WERI-Rb-1 (cell line): ENCODE measurements around the gene LRRC70.

Experiments
- DNase-seq: peaks from one replicate; pipeline ENCODE4 v3.0.0-alpha.2; 2020
- H3K27ac ChIP-seq: fragments of 250-450 bp; sonication (Bioruptor Pico); 2 replicates; pipeline ENCODE4 v1.5.1; 2020; ENCODE audit warnings: mild to moderate bottlenecking, moderate library complexity
- H3K27me3 ChIP-seq: fragments of 250-450 bp; sonication (Bioruptor Pico); 2 replicates; pipeline ENCODE4 v1.5.1; 2021; ENCODE audit warnings: mild to moderate bottlenecking, low read depth, moderate library complexity; ENCODE audit not compliant: insufficient read depth, severe bottlenecking
- H3K36me3 ChIP-seq: fragments of 250-450 bp; sonication (Bioruptor Pico); 2 replicates; pipeline ENCODE4 v1.5.1; 2020; ENCODE audit warnings: mild to moderate bottlenecking, moderate library complexity
- H3K4me3 ChIP-seq: 2 replicates; pipeline ENCODE4 v1.5.1; 2011; ENCODE audit warnings: low read depth, mild to moderate bottlenecking, control low read depth, low read length
- H3K9me3 ChIP-seq: fragments of 250-450 bp; sonication (Bioruptor Pico); 2 replicates; pipeline ENCODE4 v1.5.1; 2021; ENCODE audit warnings: mild to moderate bottlenecking, moderate library complexity; ENCODE audit not compliant: severe bottlenecking
- TF ChIP-seq, protein P1 (sequence below): IDR thresholded peaks from 2 replicates; pipeline ENCODE4 v1.5.1; 2011; ENCODE audit warnings: low read depth, mild to moderate bottlenecking, control low read depth, inconsistent platforms, low read length

LRRC70 gene

DNA sequence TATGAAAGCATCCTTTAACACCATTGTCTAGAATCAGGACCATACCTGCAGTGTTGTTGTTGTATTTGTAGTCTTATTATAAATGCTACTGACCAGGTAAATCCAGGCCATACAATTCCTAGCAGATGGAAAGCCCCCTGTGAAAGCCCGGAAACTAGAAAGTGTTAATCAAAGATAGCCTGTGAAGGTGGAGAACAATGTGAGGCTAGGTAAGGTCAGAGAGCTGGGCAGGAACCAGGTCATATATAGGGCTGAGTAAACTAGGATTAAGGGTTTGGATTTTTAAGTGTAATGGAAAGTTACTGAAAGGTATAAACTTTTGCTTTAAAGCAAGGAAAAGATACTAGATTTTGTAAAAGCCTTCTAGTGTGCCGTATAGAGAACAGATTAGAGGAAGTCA is 6.7 kb downstream of the LRRC70 start:
- Histone ChIP-seq H3K27me3 (no peaks in the 10 kb centered on the region), H3K9me3 (no peaks in the 10 kb centered on the region), H3K36me3 (no peaks in the 10 kb centered on the region), H3K4me3 (no peak overlapping the region), H3K27ac (no peak overlapping the region)
- TF ChIP-seq, protein P1, sequence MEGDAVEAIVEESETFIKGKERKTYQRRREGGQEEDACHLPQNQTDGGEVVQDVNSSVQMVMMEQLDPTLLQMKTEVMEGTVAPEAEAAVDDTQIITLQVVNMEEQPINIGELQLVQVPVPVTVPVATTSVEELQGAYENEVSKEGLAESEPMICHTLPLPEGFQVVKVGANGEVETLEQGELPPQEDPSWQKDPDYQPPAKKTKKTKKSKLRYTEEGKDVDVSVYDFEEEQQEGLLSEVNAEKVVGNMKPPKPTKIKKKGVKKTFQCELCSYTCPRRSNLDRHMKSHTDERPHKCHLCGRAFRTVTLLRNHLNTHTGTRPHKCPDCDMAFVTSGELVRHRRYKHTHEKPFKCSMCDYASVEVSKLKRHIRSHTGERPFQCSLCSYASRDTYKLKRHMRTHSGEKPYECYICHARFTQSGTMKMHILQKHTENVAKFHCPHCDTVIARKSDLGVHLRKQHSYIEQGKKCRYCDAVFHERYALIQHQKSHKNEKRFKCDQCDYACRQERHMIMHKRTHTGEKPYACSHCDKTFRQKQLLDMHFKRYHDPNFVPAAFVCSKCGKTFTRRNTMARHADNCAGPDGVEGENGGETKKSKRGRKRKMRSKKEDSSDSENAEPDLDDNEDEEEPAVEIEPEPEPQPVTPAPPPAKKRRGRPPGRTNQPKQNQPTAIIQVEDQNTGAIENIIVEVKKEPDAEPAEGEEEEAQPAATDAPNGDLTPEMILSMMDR, result no peak
- no peak for DNase-seq

DNA sequence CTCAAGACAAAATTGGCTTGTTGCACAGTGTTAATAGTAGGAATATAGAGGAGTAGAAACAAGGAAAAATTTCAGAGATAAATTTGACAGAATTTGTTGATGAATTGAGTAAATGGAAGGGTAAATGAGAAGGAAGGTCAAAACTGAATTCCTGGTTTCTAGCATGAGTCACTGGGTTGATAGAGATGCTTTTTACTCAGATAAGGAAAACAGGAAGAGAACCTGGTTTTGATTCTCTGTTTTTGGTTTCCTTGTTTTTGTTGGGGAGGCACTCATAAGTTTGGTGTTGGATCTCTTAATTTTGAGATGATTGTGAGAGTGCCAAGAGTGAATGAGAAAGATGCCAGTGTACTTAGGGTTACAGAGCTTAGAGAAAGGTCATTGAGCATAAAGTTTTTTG is 7.1 kb downstream of the LRRC70 start:
- TF ChIP-seq, protein P1, result no peak
- Histone ChIP-seq H3K27me3 (no peaks in the 10 kb centered on the region), H3K27ac (no peak overlapping the region), H3K4me3 (no peak overlapping the region), H3K9me3 (no peaks in the 10 kb centered on the region), H3K36me3 (no peaks in the 10 kb centered on the region)
- no peak for DNase-seq

DNA sequence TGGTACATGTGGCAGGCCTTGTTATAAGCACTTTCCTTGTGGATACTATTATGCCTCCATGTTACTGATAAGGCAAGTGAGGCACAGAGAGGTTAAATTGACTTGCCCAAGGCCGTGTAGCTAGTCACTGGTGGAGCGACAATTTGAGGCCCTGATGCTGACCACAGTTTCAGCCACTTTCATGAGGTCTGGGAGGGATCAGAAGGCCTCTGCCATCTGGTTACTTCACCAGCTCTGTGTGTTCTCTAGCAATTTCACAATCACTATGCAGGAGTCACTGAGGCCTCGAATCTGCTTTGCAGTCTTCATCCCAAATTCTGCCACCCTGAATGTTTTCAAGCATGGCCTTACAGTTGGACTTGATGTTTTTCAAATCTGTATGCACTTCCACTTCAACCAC is 9.1 kb downstream of the LRRC70 start:
- Histone ChIP-seq H3K36me3 (peaks cover 8% of the 10 kb centered on the region), H3K27ac (no peak overlapping the region), H3K27me3 (no peaks in the 10 kb centered on the region), H3K4me3 (no peak overlapping the region), H3K9me3 (no peaks in the 10 kb centered on the region)
- TF ChIP-seq, protein P1, result no peak
- no peak for DNase-seq

DNA sequence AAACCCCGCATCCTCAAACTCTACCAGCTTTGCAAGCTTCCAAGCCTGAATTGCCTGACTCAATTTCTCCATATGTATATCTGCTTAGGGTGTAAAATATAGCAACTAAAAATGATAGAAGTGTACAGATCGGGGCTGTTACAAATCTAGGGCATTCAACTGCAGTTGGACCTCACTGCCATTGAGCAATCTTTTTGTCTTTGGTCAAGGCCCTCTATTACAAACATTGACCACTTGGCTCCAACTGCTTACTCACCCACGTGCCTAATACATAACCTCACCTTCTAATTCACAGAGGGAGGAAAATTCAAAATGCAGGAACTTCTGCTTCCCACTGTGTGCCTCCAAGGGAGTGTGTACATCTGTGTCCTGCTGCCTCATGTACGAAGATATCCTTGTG is 10.0 kb downstream of the LRRC70 start:
- Histone ChIP-seq H3K27ac (no peak overlapping the region), H3K4me3 (no peak overlapping the region), H3K27me3 (no peaks in the 10 kb centered on the region), H3K9me3 (no peaks in the 10 kb centered on the region), H3K36me3 (peaks cover 11% of the 10 kb centered on the region)
- DNase-seq, result no peak
- TF ChIP-seq, protein P1, result no peak

DNA sequence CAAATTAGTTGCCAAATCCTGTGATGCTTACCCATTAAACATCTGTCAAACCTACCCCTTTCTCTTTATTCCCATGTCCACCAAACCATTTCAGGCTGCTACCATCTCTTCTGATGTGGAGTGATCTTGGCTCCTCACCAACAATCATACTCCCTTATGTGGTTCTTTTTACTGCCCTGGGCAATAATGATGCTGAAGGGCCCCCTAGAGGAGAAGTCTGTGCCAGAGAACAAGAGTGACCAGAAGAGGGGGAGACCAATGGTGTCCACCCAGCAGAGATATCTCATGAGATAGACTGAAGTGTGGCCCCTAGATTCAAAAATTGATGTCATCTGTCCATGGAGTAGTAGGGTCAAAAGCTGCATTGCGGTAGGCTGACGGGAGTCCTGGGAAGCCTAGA is 10.9 kb downstream of the LRRC70 start:
- DNase-seq, result no peak
- H3K9me3 ChIP-seq, result no peaks in the 10 kb centered on the region
- H3K27me3 ChIP-seq, result no peaks in the 10 kb centered on the region
- TF ChIP-seq, protein P1, result no peak
- H3K4me3 ChIP-seq, result no peak overlapping the region
- no peak overlapping the region for H3K27ac ChIP-seq
- H3K36me3 ChIP-seq, result peaks cover 16% of the 10 kb centered on the region

DNA sequence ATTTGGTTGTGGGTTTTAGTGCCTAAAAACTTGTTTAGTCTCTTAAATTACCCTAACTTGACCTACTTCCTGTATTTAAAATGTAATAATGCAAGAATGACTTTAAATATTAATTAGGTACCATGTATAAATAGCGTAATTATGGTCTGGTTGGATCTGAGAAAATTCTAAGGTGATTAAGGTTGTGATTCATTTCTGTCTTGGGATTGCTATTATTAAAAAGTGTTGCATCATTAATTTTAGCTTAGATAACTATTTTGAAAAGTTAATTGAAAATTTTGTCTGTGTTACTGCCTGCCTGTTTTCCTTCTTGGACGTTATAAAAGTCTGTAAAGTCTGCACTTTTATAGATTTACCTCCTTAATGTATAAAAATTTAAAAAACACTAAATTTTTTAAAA is 11.8 kb downstream of the LRRC70 start:
- H3K9me3 ChIP-seq, result no peaks in the 10 kb centered on the region
- H3K4me3 ChIP-seq, result no peak overlapping the region
- H3K27ac ChIP-seq, result no peak overlapping the region
- peaks cover 16% of the 10 kb centered on the region for H3K36me3 ChIP-seq
- TF ChIP-seq, protein P1, result no peak
- DNase-seq, result no peak
- H3K27me3 ChIP-seq, result no peaks in the 10 kb centered on the region
